Activated CD8-positive, alpha-beta T cell treated with anti-CD3 and anti-CD28 coated beads for 36 hours (primary cell): Measurements from ENCODE around the gene APCS. TPM values are rescaled to one million over a fixed set of nuclear protein-coding genes. Genes with fewer than 3 reads are reported as not detected.

Experiments
- ATAC-seq: fragments of 200-7000 bp; cut with Tn5 transposase; one replicate; pipeline ENCODE4 v1.10.0; 2021; ENCODE audit warnings: mild to moderate bottlenecking, moderate library complexity
- CTCF ChIA-PET: fragments of 350-600 bp; sonication (Branson Sonifier 250); formaldehyde crosslinking; loops from one replicate; lab custom pipeline; 2021; ENCODE audit warnings: antibody characterized with exemption; lab: Charles Lee
- POLR2A ChIA-PET: fragments of 350-600 bp; sonication (Branson Sonifier 250); formaldehyde crosslinking; loops from one replicate; lab custom pipeline; 2021; ENCODE audit warnings: antibody characterized with exemption; lab: Charles Lee
- DNase-seq: peaks from one replicate; pipeline ENCODE4 v3.0.0-alpha.2; 2020
- H3K27ac Mint-ChIP-seq: one replicate; pipeline ENCODE4 v1.8.0; 2021; ENCODE audit warnings: mild to moderate bottlenecking, mixed read lengths
- H3K27me3 Mint-ChIP-seq: one replicate; pipeline ENCODE4 v1.8.0; 2021; ENCODE audit warnings: mixed read lengths
- H3K36me3 Mint-ChIP-seq: one replicate; pipeline ENCODE4 v1.8.0; 2021; ENCODE audit warnings: low read depth, mixed read lengths
- H3K4me1 Mint-ChIP-seq: one replicate; pipeline ENCODE4 v1.8.0; 2021; ENCODE audit warnings: low read depth, mixed read lengths
- H3K4me3 Mint-ChIP-seq: one replicate; pipeline ENCODE4 v1.8.0; 2021; ENCODE audit warnings: mild to moderate bottlenecking, moderate library complexity, mixed read lengths
- H3K9me3 Mint-ChIP-seq: one replicate; pipeline ENCODE4 v1.8.0; 2021; ENCODE audit warnings: mixed read lengths
- intact Hi-C: fragments of 100-400 bp; cut with micrococcal nuclease; formaldehyde crosslinking; loops from one replicate; pipeline ENCODE4 v1.10.0; 2022
- total RNA-seq, 2 experiments: library from RNA; stranded (reverse); gene quantifications; one replicate each; pipeline ENCODE4 v1.2.3, GENCODE V29; 2021
- TF ChIP-seq, protein P1 (sequence below): fragments of 200-600 bp; IDR thresholded peaks from one replicate; pipeline ENCODE4 v1.8.0; 2022; ENCODE audit warnings: antibody characterized with exemption, mild to moderate bottlenecking

The APCS gene
- total RNA-seq, 2 experiments from 2014 or later: not detected

DNA sequence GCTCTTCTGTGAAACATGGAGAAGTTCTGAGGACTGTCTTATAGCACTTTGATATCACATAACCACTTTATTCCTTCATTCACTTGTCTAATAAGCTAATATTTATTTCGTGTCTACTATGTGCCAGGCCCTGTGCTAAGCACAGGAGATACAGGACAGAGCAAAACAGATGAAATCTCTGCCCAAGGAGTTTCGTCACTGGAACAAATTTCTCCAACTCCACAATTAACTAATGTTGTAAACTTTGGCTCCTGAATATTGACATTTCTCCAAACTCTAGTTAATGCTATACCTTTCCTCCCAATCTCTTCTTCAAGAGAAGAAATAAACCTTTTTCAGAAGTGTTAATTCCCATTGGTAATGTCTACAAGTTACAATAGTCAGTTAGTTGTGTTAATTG is 27.0 kb upstream of the APCS start:
- Mint-ChIP-seq H3K27me3 (peaks cover 8% of the 10 kb centered on the region), H3K4me1 (no peaks in the 10 kb centered on the region), H3K36me3 (no peaks in the 10 kb centered on the region), H3K9me3 (no peaks in the 10 kb centered on the region), H3K4me3 (no peak overlapping the region), H3K27ac (no peak overlapping the region)
- intact Hi-C loops: no loop called here
- TF ChIP-seq, protein P1, sequence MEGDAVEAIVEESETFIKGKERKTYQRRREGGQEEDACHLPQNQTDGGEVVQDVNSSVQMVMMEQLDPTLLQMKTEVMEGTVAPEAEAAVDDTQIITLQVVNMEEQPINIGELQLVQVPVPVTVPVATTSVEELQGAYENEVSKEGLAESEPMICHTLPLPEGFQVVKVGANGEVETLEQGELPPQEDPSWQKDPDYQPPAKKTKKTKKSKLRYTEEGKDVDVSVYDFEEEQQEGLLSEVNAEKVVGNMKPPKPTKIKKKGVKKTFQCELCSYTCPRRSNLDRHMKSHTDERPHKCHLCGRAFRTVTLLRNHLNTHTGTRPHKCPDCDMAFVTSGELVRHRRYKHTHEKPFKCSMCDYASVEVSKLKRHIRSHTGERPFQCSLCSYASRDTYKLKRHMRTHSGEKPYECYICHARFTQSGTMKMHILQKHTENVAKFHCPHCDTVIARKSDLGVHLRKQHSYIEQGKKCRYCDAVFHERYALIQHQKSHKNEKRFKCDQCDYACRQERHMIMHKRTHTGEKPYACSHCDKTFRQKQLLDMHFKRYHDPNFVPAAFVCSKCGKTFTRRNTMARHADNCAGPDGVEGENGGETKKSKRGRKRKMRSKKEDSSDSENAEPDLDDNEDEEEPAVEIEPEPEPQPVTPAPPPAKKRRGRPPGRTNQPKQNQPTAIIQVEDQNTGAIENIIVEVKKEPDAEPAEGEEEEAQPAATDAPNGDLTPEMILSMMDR: no peak
- ChIA-PET CTCF (no interaction called here), POLR2A (no interaction called here)
- DNase-seq (no peak), ATAC-seq (no peak)

DNA sequence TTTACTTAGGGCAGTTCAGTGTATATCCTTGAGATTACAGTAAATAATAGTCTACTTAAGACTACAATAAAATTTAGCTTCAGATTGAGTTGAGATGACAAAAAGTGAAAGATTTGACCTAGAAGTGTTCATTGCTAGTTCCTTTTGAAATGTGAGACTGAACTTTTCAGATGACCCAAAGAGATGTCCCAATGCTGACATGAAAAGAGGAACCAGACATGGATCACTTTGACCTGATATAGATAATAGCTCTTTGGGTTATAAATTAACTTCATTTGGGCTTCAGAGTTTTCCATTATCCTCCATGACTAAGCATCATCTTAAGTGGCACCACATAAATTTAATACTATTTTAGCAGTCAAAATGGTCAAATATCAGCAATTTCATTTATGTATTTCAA is 26.1 kb upstream of the APCS start:
- H3K36me3 Mint-ChIP-seq: no peaks in the 10 kb centered on the region
- H3K27ac Mint-ChIP-seq: no peak overlapping the region
- ChIA-PET POLR2A (no interaction called here), CTCF (no interaction called here)
- DNase-seq: no peak
- no peaks in the 10 kb centered on the region for H3K4me1 Mint-ChIP-seq
- intact Hi-C loops: no loop called here
- no peaks in the 10 kb centered on the region for H3K9me3 Mint-ChIP-seq
- TF ChIP-seq, protein P1: no peak
- peaks cover 14% of the 10 kb centered on the region for H3K27me3 Mint-ChIP-seq
- no peak overlapping the region for H3K4me3 Mint-ChIP-seq
- ATAC-seq: no peak

- ChIA-PET POLR2A (no interaction called here), CTCF (no interaction called here)
- intact Hi-C loops: no loop called here
- H3K4me1 Mint-ChIP-seq: no peaks in the 10 kb centered on the region
- no peak for ATAC-seq
- peaks cover 14% of the 10 kb centered on the region for H3K27me3 Mint-ChIP-seq
- no peak overlapping the region for H3K4me3 Mint-ChIP-seq
- H3K27ac Mint-ChIP-seq: no peak overlapping the region
- DNase-seq: no peak
- no peaks in the 10 kb centered on the region for H3K36me3 Mint-ChIP-seq
- TF ChIP-seq, protein P1: no peak
- no peaks in the 10 kb centered on the region for H3K9me3 Mint-ChIP-seq
Measured at GRCh38 chr1:159562680-159563079, 24.9 kb upstream of the APCS start.

- Mint-ChIP-seq H3K36me3 (no peaks in the 10 kb centered on the region), H3K4me1 (no peaks in the 10 kb centered on the region), H3K27me3 (peaks cover 13% of the 10 kb centered on the region), H3K9me3 (no peaks in the 10 kb centered on the region), H3K27ac (no peak overlapping the region), H3K4me3 (no peak overlapping the region)
- intact Hi-C loops: no loop called here
- POLR2A ChIA-PET: no interaction called here
- ATAC-seq (no peak), DNase-seq (no peak)
- TF ChIP-seq, protein P1: no peak
- CTCF ChIA-PET: no interaction called here
Measured at GRCh38 chr1:159577446-159577845, 10.2 kb upstream of the APCS start.

DNA sequence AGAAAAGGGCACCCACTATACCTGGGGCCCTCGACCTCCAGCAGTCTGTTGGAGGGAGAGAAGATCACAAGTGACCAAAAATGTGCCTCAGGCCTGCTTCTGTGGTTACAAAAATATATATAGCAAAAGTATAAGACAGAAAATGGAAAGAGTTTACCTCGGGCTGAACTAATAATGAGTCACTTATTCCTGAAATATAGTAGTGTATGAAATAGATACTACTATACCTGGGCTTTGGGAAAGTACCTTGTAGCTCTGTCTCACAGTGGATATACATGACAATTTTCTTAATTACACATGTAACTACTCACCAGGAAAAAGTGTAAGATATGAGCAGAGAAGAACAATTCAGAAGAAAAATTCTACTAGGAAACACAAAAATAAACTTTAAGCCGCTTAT is 7.3 kb upstream of the APCS start:
- Mint-ChIP-seq H3K27me3 (peaks cover 23% of the 10 kb centered on the region), H3K4me1 (no peaks in the 10 kb centered on the region), H3K36me3 (no peaks in the 10 kb centered on the region), H3K27ac (no peak overlapping the region), H3K9me3 (no peaks in the 10 kb centered on the region), H3K4me3 (no peak overlapping the region)
- ATAC-seq: no peak
- CTCF ChIA-PET: no interaction called here
- intact Hi-C loops: no loop called here
- DNase-seq: no peak
- TF ChIP-seq, protein P1: no peak
- POLR2A ChIA-PET: no interaction called here
